ENCODE results near the gene TMEM30B.
"Not testable (repeated sequence)": the region's sequence is repeated elsewhere in the genome, so short reads cannot be mapped to it uniquely, and the experiment has no call there.

The TMEM30B gene

DNA sequence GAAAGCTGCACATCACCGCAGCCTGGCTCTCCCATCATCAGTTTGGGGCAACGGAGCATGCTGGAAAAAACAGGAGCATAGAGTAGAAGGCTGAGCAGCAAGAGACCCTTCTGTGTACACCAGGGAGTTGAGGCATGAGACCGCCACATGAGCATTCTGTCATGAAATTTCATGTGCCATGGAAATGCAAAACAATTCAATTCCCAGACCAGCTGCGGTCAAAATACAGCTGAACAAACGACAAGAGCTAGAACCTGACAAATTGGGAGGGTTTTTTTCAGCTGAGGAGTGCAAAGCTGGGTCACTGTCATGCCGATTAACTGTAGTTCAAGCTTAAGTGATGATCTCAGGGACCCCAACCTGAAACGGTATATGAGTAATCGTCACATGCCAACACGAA is 37.1 kb downstream of the TMEM30B start:
- in situ Hi-C loops (cut with MboI; ENCODE audit: low sequenced_read_pairs) = no loop called here

DNA sequence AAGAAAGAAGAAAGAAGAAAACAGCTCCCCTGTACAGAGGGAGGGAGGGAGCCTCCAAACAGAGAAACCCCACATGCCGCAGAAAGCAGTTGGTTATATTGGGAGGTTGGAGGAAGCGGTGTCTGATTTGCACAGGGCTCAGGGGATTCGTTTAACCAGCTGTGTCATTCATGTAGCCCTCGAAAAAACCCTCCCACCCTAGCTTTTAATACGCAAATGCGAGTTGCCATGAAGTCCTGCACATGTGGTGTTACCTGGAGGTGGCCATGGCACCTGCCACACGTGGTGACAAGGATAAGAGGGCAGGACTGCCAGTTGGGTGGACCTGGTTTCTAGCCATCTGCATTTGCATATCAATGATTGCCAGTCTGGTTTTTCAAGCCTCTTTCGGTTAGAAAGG is 40.9 kb downstream of the TMEM30B start:
- in situ Hi-C loops (cut with MboI; ENCODE audit: low sequenced_read_pairs) = no loop called here

DNA sequence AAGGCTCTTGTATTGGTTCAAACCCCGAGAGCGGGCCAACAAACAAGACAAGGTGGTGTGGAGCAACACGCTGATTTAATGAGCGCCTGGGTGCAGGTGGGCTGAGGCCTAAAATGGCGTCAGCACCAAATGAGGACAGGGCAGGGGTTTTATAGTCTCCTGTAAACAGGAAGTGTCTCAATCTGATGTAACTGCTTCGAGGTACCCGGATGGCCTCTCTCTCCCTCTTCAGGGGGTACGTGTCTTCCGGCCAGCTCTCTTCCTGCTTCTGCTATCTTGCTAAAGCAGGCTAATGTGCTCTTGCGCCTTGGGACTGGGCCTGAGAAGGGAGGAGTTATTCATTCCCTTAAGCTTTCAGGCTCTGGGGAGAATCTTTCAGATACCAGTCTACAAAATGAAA is 41.9 kb downstream of the TMEM30B start:
- in situ Hi-C loops (cut with MboI; ENCODE audit: low sequenced_read_pairs) = not testable (repeated sequence)

DNA sequence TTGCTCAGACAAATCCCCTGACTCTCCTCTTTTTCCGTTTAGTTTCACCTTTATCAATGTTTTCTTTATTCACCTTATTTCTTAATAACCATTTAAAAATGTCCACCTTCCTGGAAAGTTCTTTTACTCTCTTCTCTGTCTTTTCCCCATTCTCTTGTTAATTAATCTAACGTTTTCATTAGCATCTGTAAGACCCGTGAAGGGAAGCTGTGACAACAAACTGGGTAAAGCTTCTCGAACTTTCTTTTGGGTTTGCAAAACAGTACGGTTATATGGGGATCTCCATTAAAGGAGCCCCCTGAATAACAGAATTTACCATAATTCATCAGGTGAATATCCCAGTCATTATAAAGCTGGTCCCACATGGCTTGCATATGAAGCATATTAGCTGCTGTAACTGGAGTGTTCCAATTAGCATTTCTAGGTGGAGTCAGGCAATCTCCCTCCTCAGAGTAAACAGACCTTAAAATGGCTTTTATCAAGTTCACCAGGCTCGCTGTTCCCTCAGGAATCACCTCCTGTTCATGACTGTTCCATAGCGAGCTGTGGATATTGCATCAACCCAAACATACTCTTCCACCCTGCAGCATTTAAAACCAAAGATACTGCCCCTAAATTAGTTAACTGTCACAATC is 42.4 kb downstream of the TMEM30B start:
- in situ Hi-C loops (cut with MboI; ENCODE audit: low sequenced_read_pairs) = no loop called here

DNA sequence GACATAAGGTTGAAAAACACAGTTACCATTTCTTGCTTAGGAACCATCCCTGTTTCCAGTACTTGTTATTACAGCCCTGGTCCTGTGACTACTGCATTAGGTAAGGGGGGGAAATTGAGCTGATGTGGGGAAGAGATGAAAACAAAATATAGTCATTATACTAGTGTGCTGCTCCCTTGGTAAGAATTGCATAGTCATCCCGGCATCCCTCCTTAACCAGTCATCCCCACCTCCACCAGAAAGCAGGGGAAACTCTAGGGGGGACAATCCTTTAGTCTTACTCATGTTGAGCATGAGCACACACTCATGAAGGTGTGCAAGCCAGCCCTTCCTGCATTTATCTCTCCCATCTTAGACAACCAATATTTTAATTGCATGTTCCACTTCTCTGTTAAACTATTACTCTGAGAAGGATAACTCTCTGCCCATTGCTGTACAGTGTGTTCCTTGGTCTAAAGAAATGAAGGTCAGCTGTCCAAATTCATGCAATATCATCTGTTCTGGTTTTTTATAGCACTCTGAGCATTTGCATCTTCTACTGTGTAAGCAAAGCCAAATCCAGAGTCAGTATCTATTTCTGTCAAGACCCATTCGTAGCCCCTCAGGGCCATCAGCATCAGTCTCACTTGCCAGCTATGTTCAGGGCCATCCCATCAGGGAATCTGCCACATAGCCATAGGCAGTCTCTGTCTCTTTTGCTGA is 46.8 kb downstream of the TMEM30B start:
- in situ Hi-C loops (cut with MboI; ENCODE audit: low sequenced_read_pairs) = no loop called here

DNA sequence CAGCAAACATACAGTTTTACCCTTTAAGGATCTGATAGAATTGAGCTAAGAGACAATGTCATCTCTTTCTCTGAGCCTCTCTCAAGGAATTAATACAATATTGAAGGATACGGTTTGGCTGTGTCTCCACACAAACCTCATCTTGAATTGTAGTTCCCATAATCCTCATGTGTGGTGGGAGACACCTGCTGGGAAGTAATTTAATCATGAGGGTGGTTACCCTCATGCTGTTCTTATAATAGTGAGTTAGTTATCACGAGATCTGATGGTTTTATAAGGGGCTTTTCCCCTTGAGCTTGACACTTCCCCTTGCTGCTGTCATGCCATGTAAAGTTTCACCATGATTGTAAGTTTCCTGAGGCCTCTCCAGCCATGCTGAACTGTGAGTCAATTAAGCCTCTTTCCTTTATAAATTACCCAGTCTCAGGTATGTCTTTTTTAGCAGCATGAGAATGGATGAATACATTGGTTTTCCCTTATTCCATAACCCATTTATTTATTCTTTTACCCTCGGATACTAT is 47.6 kb downstream of the TMEM30B start:
- in situ Hi-C loops (cut with MboI; ENCODE audit: low sequenced_read_pairs) = no loop called here

DNA sequence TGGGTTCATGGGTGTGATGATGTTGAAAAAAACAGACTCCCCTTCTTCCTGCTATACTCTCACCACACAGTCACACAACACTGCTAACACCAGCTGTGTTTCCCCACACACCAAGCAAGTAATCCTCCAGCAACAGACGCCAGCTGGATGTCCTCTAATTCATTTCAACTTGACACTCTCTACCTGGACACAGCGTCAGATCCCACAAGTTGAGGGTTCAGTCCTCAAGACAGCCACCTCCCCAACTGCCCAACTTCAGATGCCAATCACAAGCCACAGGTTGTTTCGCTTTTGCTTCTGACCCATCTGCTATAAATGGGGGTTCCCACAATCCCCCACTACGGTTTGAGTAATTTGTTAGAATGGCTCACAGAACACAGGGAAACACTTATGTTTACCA is 49.3 kb downstream of the TMEM30B start:
- in situ Hi-C loops (cut with MboI; ENCODE audit: low sequenced_read_pairs) = no loop called here

DNA sequence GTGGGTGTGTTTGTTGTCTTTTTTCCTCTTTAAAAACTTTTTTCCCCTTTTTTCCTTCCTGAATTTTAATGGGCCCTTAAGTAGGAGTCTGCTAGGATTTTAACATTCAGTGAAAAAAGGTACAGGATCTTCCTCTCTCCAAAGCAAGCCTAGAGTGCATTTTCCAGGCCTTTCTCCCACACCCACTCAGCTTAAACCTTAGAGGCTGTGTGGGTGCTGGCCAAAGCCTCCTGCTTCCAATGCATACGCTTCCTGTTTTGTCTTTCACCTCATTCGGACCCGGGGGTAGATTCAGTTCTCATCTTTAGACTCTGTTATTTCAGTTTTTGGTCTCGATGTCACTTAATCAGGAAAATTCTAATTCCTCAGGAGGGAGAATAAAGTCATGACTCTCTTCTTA is 51.2 kb downstream of the TMEM30B start:
- in situ Hi-C loops (cut with MboI; ENCODE audit: low sequenced_read_pairs) = no loop called here

DNA sequence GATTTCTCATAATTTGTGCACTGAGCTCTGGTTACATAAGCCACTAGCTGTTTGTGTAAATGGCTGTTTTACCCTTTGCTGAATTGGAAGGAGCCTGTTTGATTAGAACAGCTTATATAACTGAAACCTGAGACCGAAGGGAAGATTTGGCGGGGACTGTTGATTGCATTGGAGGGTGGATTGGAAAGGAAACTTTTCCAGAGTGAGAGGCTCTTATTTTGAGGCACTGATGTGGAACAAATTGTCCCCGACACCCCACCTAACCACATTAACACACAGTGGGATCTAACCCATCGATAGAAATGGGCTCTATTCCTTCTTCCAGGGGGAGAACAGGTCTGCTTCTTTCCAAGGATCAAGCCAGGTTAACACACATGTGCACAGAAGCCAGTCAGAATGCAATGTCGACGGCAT is 51.7 kb downstream of the TMEM30B start:
- in situ Hi-C loops (cut with MboI; ENCODE audit: low sequenced_read_pairs) = no loop called here

DNA sequence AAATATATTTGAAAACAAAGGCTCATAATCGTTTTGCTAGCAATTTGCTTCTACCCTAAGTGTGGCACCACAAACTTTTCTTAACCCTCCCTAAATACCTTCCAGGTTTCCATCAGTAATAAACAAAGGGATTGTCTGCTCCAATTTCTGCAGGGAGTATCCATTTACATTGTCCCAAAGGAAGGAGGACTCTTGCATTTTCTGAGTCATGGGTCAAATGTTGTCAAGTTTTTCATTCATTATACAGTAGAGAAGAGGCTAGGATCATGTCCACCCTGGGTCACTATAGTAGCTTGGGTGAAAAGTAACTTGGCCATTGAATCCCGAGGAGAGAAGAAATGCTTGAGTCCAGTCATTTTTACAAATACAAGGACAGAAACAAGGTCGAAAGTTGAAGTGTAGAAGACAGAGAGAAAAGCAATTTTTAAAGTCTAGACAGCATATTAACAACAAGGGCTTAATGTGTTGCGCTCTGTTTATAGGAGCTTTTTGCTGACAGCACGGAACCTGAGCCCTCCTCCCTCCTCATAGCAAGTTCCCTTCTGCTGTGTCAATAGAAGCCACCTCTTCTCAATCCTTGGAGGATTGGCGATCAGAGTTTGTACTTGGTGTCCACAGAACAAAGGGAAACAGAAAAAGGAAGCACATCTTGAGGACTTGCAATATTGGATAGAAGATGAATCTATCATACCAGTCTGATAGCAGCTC is 53.1 kb downstream of the TMEM30B start:
- in situ Hi-C loops (cut with MboI; ENCODE audit: low sequenced_read_pairs) = no loop called here
